GM18520 (cell line): ENCODE measurements around the gene OPTC.

Experiments used
- ATAC-seq: cut with Tn5 transposase; IDR thresholded peaks from one replicate; pipeline ENCODE4 v1.9.1; 2021; ENCODE audit not compliant: unreplicated experiment

Gene OPTC

GRCh38 chr1:203531063-203531462 lies 37.1 kb downstream of the OPTC start:
- no peak for ATAC-seq

GRCh38 chr1:203534012-203534411 lies 40.1 kb downstream of the OPTC start:
- ATAC-seq = no peak

GRCh38 chr1:203534526-203534925 lies 40.6 kb downstream of the OPTC start:
- ATAC-seq = no peak

- no peak for ATAC-seq
Measured at GRCh38 chr1:203536575-203536974, 42.6 kb downstream of the OPTC start.

GRCh38 chr1:203536980-203537455 lies 43.1 kb downstream of the OPTC start:
- no peak for ATAC-seq

GRCh38 chr1:203537806-203538464 lies 44.0 kb downstream of the OPTC start:
- ATAC-seq = no peak

GRCh38 chr1:203538726-203539125 lies 44.8 kb downstream of the OPTC start:
- ATAC-seq = no peak

- ATAC-seq = no peak
Measured at GRCh38 chr1:203539831-203540546, 46.0 kb downstream of the OPTC start.

- no peak for ATAC-seq
Measured at GRCh38 chr1:203544485-203544884, 50.5 kb downstream of the OPTC start.

GRCh38 chr1:203544978-203545816 lies 51.2 kb downstream of the OPTC start:
- no peak for ATAC-seq

- no peak for ATAC-seq
Measured at GRCh38 chr1:203546274-203546673, 52.3 kb downstream of the OPTC start.

- ATAC-seq = no peak
Measured at GRCh38 chr1:203547147-203547546, 53.2 kb downstream of the OPTC start.

GRCh38 chr1:203547771-203548421 lies 53.9 kb downstream of the OPTC start:
- no peak for ATAC-seq

GRCh38 chr1:203548892-203549291 lies 54.9 kb downstream of the OPTC start:
- ATAC-seq = no peak

GRCh38 chr1:203549309-203549708 lies 55.4 kb downstream of the OPTC start:
- ATAC-seq = no peak

- ATAC-seq = no peak
Measured at GRCh38 chr1:203550846-203551245, 56.9 kb downstream of the OPTC start.

- no peak for ATAC-seq
Measured at GRCh38 chr1:203551550-203551949, 57.6 kb downstream of the OPTC start.

- ATAC-seq = no peak
Measured at GRCh38 chr1:203553496-203553895, 59.5 kb downstream of the OPTC start.

- ATAC-seq = no peak
Measured at GRCh38 chr1:203554071-203554470, 60.1 kb downstream of the OPTC start.

- ATAC-seq = no peak
Measured at GRCh38 chr1:203555076-203555475, 61.1 kb downstream of the OPTC start.

GRCh38 chr1:203555511-203556046 lies 61.6 kb downstream of the OPTC start:
- no peak for ATAC-seq
